A549 (cell line): Measurements from ENCODE around the gene CD7. TPM values are rescaled to one million over a fixed set of nuclear protein-coding genes. Genes with fewer than 3 reads are reported as not detected.
A peak's percentile ranks its signal among the peaks of the same experiment; 100 is the strongest.

ENCODE experiments used
- ATAC-seq, 2 experiments: fragments of 200-7000 bp in 1 of 2; fragments of >200 bp in 1 of 2; cut with Nextera tagmentation in 1 of 2; cut with Tn5 transposase in 1 of 2; 3 replicates each; pipeline versions ENCODE4 v1.8.0 to v1.9.1; 2018 to 2020; ENCODE audit warnings: mild to moderate bottlenecking in 1 of 2, moderate library complexity in 1 of 2
- CTCF ChIA-PET: fragments of 300-600 bp; sonication (Branson Sonifier 250); formaldehyde crosslinking; extraction: SDS; loops from one replicate; lab custom pipeline; 2021; ENCODE audit warnings: antibody characterized with exemption, inconsistent platforms; lab: Yijun Ruan, JAX
- POLR2A ChIA-PET: fragments of 350-600 bp; formaldehyde crosslinking; extraction: SDS; loops from one replicate; lab custom pipeline; 2021; ENCODE audit warnings: antibody characterized with exemption, inconsistent platforms; lab: Yijun Ruan, JAX
- DNase-seq, 2 experiments: peaks; one replicate each; pipeline versions ENCODE4 v3.0.0 to v3.0.0-alpha.2; 2011 to 2016; ENCODE audit warnings: low read depth in 1 of 2, low spot score in 1 of 2
- FAIRE-seq: peaks from 2 replicates; lab custom pipeline; 2011; peaks lifted over from hg19 to GRCh38; lab: Jason Lieb, UNC
- H3K27ac ChIP-seq, 2 experiments: fragments of >200 bp; sonication (Bioruptor Twin); formaldehyde crosslinking; 3 replicates each; pipeline ENCODE4 v1.5.1; 2016 to 2017
- H3K4me1 ChIP-seq: fragments of >200 bp; sonication (Bioruptor Twin); formaldehyde crosslinking; 3 replicates; pipeline ENCODE4 v1.6.1; 2016
- H3K4me2 ChIP-seq: fragments of >200 bp; sonication (Bioruptor Twin); formaldehyde crosslinking; 3 replicates; pipeline ENCODE4 v1.6.1; 2016
- H3K4me3 ChIP-seq: fragments of >200 bp; sonication (Bioruptor Twin); formaldehyde crosslinking; 3 replicates; pipeline ENCODE4 v1.5.1; 2016
- H3K9me3 ChIP-seq: fragments of >200 bp; sonication (Bioruptor Twin); formaldehyde crosslinking; 3 replicates; pipeline ENCODE4 v1.6.1; 2016
- BHLHE40 ChIP-seq: IDR thresholded peaks from 2 replicates; pipeline ENCODE4 v1.6.1; 2012; ENCODE audit warnings: low read depth, low read length, inconsistent platforms
- CBX2 ChIP-seq: fragments of 200-600 bp; sonication (generic); IDR thresholded peaks from 2 replicates; pipeline ENCODE4 v1.6.1; 2016; ENCODE audit warnings: low read depth, mild to moderate bottlenecking, borderline replicate concordance
- CBX8 ChIP-seq: fragments of 200-600 bp; sonication (generic); IDR thresholded peaks from 2 replicates; pipeline ENCODE4 v1.6.1; 2016
- CHD4 ChIP-seq: fragments of 200-600 bp; sonication (generic); IDR thresholded peaks from 2 replicates; pipeline ENCODE4 v1.6.1; 2016; ENCODE audit warnings: antibody characterized with exemption, mild to moderate bottlenecking, borderline replicate concordance
- FOSB ChIP-seq: fragments of 250-450 bp; sonication (Bioruptor Pico); IDR thresholded peaks from 2 replicates; pipeline ENCODE4 v1.5.0; 2020; ENCODE audit warnings: mild to moderate bottlenecking, moderate library complexity
- FOXS1 ChIP-seq: fragments of 250-450 bp; sonication (Bioruptor Pico); IDR thresholded peaks from 2 replicates; pipeline ENCODE4 v1.5.0; 2020; ENCODE audit warnings: mild to moderate bottlenecking, moderate library complexity
- HDAC2 ChIP-seq: fragments of 200-600 bp; sonication (generic); IDR thresholded peaks from 2 replicates; pipeline ENCODE4 v1.6.1; 2016
- HEYL ChIP-seq: fragments of 250-450 bp; sonication (Bioruptor Pico); IDR thresholded peaks from 2 replicates; pipeline ENCODE4 v1.8.0; 2021; ENCODE audit warnings: mild to moderate bottlenecking, moderate library complexity
- HMGXB4 ChIP-seq: fragments of 250-450 bp; sonication (Bioruptor Pico); IDR thresholded peaks from 2 replicates; pipeline ENCODE4 v1.5.0; 2021; ENCODE audit warnings: mild to moderate bottlenecking, moderate library complexity, borderline replicate concordance
- HOXB13 ChIP-seq: fragments of 250-450 bp; sonication (Bioruptor Pico); IDR thresholded peaks from 2 replicates; pipeline ENCODE4 v1.5.0; 2020; ENCODE audit warnings: low read depth, mild to moderate bottlenecking, moderate library complexity
- JUN ChIP-seq, 2 experiments: fragments of >200 bp; sonication (Bioruptor Twin); formaldehyde crosslinking; IDR thresholded peaks; 2 replicates in 1 of 2; 3 replicates in 1 of 2; pipeline ENCODE4 v1.6.1; 2016 to 2017
- KDM5A ChIP-seq: fragments of 200-600 bp; sonication (generic); IDR thresholded peaks from 2 replicates; pipeline ENCODE4 v1.6.1; 2016; ENCODE audit warnings: antibody characterized with exemption, mild to moderate bottlenecking
- MAFK ChIP-seq: fragments of 450-650 bp; IDR thresholded peaks from 2 replicates; pipeline ENCODE4 v1.6.1; 2014; ENCODE audit not compliant: partially characterized antibody
- MAZ ChIP-seq: fragments of 150-350 bp; IDR thresholded peaks from 2 replicates; pipeline ENCODE4 v1.6.1; 2014; ENCODE audit warnings: antibody characterized with exemption, low read depth, low read length, borderline replicate concordance
- MYC ChIP-seq: IDR thresholded peaks from 2 replicates; pipeline ENCODE4 v1.6.1; 2012; ENCODE audit warnings: mild to moderate bottlenecking, inconsistent platforms, low read length, improper control_type of control experiment, borderline replicate concordance
- NFE2L2 ChIP-seq: fragments of 150-350 bp; conservative IDR thresholded peaks from 2 replicates; pipeline ENCODE4 v1.6.1; 2014; ENCODE audit warnings: low read length
- NPAS2 ChIP-seq: fragments of 250-450 bp; sonication (Bioruptor Pico); IDR thresholded peaks from 2 replicates; pipeline ENCODE4 v1.8.0; 2022; ENCODE audit warnings: mild to moderate bottlenecking, moderate library complexity, borderline replicate concordance
- PHF8 ChIP-seq: fragments of 200-600 bp; sonication (generic); IDR thresholded peaks from 2 replicates; pipeline ENCODE4 v1.6.1; 2016; ENCODE audit warnings: low read depth, mild to moderate bottlenecking, antibody characterized with exemption, moderate library complexity, borderline replicate concordance
- RAD21 ChIP-seq, 2 experiments: fragments of >200 bp in 1 of 2; sonication (Bioruptor Twin) in 1 of 2; formaldehyde crosslinking in 1 of 2; IDR thresholded peaks in 1 of 2; conservative IDR thresholded peaks in 1 of 2; 2 replicates in 1 of 2; 3 replicates in 1 of 2; pipeline ENCODE4 v1.6.1; 2012 to 2018; ENCODE audit warnings: inconsistent platforms in 1 of 2
- RNF2 ChIP-seq: fragments of 200-600 bp; sonication (generic); IDR thresholded peaks from 2 replicates; pipeline ENCODE4 v1.6.1; 2016; ENCODE audit warnings: low read depth, mild to moderate bottlenecking, antibody characterized with exemption, moderate library complexity, borderline replicate concordance
- SMC3 ChIP-seq: fragments of >200 bp; sonication (Bioruptor Twin); formaldehyde crosslinking; IDR thresholded peaks from 3 replicates; pipeline ENCODE4 v1.6.1; 2018; ENCODE audit warnings: inconsistent platforms
- TFCP2L1 ChIP-seq: fragments of 250-450 bp; sonication (Bioruptor Pico); IDR thresholded peaks from 2 replicates; pipeline ENCODE4 v1.5.0; 2021; ENCODE audit warnings: mild to moderate bottlenecking
- ZNF302 ChIP-seq: fragments of 250-450 bp; sonication (Bioruptor Pico); IDR thresholded peaks from 2 replicates; pipeline ENCODE4 v1.9.0; 2021; ENCODE audit warnings: inconsistent platforms, mild to moderate bottlenecking, moderate library complexity
- WGBS: methylation state at CpG from one replicate; pipeline ENCODE4 v1.1.6; 2017; ENCODE audit errors: missing lambda C conversion rate; 5-methylcytosine and 5-hydroxymethylcytosine counted together
- polyA plus RNA-seq, 4 experiments: library from polyadenylated mRNA; depleted of rRNA in 3 of 4; stranded (reverse); fragments of >200 nt; fragmentation: RNase III in 1 of 4; extraction: RNeasy Plus Mini Kit Qiagen cat#74134 plus additional on column Dnase treatment in 1 of 4; gene quantifications; 2 replicates in 3 of 4; 3 replicates in 1 of 4; pipeline ENCODE4 v1.2.3, GENCODE V29; 2011 to 2017
- TF ChIP-seq, protein P1 (sequence below): fragments of >200 bp; sonication (Bioruptor Twin); formaldehyde crosslinking; IDR thresholded peaks from 3 replicates; pipeline ENCODE4 v1.5.1; 2016
- TF ChIP-seq, protein P2 (sequence below): fragments of 250-450 bp; sonication (Bioruptor Pico); IDR thresholded peaks from 2 replicates; pipeline ENCODE4 v1.5.0; 2020; ENCODE audit warnings: low read depth, mild to moderate bottlenecking, moderate library complexity

CD7 gene
- polyA plus RNA-seq, 2 of the 4 experiments (the other 2 are of a cell fraction), result not detected

DNA sequence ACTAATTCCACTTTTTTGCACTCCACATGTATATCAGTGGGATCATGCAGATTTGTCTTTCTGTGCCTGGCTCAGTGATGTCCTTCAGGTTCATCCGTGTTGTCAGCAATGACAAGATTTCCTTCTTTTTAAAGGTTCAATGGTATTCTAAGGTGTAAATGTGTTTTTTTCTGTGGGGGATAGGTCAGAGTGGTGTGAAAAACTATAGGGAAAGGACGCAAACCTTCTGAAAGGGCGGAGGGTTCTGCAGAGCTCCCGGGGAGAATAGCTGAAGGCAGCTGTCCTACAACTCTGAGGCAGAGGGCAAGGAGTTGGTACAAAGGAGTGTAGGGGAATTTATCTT, 22.0 kb downstream of the CD7 start:
- ATAC-seq, result no peak
- Histone ChIP-seq H3K4me2 (peak overlapping the region; percentile 91), H3K4me3 (no peak overlapping the region), H3K9me3 (no peaks in the 10 kb centered on the region), H3K27ac (peak overlapping the region; percentile 96 to 98), H3K4me1 (peaks cover 59% of the 10 kb centered on the region)
- TF ChIP-seq SMC3 (no peak), MYC (no peak), NPAS2 (no peak), RNF2 (no peak), PHF8 (no peak), HOXB13 (CRISPR knock-in tag) (no peak), NFE2L2 (no peak), KDM5A (no peak)
- 62% methylated on average over 4 of the region's 4 CpGs for whole genome bisulfite sequencing
- ChIA-PET POLR2A (no interaction called here), CTCF (interaction anchor here (8.3 to 21.2 kb wide), 3 partner anchors 17 to 56 kb away, joined by 88 to 343 read pairs (median 227); partner anchors contain the start of gene SECTM1)
- no peak for DNase-seq
- FAIRE-seq, result no peak

- WGBS, result 73% methylated on average over 15 of the region's 15 CpGs
- ChIA-PET POLR2A (interaction anchor here (0.8 to 3.2 kb wide), 5 partner anchors 12 to 58 kb away, joined by 4 to 39 read pairs (median 24); no protein-coding TSS in a partner anchor), CTCF (interaction anchor here (3.2 to 21.2 kb wide), 3 partner anchors 33 to 55 kb away, joined by 12 to 343 read pairs (median 227); partner anchors contain the start of gene SECTM1)
- peak overlapping the region; percentile 91 for H3K4me2 ChIP-seq
- H3K27ac ChIP-seq, result peak overlapping the region; percentile 96 to 98
- H3K9me3 ChIP-seq, result no peaks in the 10 kb centered on the region
- FAIRE-seq (no peak), DNase-seq (no peak), ATAC-seq (no peak)
- H3K4me1 ChIP-seq, result peaks cover 58% of the 10 kb centered on the region
- peak in 1 of 2 experiments; percentile 9; a peak in 1 of 5 replicates for TF ChIP-seq JUN (IDR thresholded peaks at IDR 0.05)
- TF ChIP-seq HMGXB4 (CRISPR knock-in tag), result 0 out of 2 replicates have a peak, but pooled peaks have one; percentile 27
- TF ChIP-seq FOSB (CRISPR knock-in tag), result no peak
- H3K4me3 ChIP-seq, result peak overlapping the region; percentile 44
These were observed 23.2 kb downstream of the CD7 start for GRCh38 chr17:82294064-82294773.

GRCh38 chr17:82292251-82293154, 24.9 kb downstream of the CD7 start:
- ATAC-seq, result peak; percentile 75 to 91
- Histone ChIP-seq H3K9me3 (peaks cover 2% of the 10 kb centered on the region), H3K27ac (peak overlapping the region; percentile 96 to 98), H3K4me3 (peak overlapping the region; percentile 93), H3K4me1 (peaks cover 64% of the 10 kb centered on the region), H3K4me2 (peak overlapping the region; percentile 76)
- FAIRE-seq, result peak; percentile 84
- peak; percentile 99 to 100 for DNase-seq
- ChIA-PET POLR2A (interaction anchor here (0.6 to 3.2 kb wide), 19 partner anchors 9 to 698 kb away, joined by 3 to 39 read pairs (median 4); partner anchors contain the start of genes CD7 and CSNK1D), CTCF (interaction anchor here (0.8 to 3.2 kb wide), 10 partner anchors 9 to 86 kb away, joined by 3 to 20 read pairs (median 4); no protein-coding TSS in a partner anchor)
- WGBS, result 9% methylated on average over 20 of the region's 86 CpGs
- no peak for TF ChIP-seq TFCP2L1 (CRISPR knock-in tag)
- TF ChIP-seq FOXS1 (CRISPR knock-in tag), result no peak
- no peak for TF ChIP-seq RNF2
- TF ChIP-seq ZNF302 (CRISPR knock-in tag), result no peak
- peak in 1 of 2 experiments; percentile 13; a peak in 3 of 5 replicates for TF ChIP-seq RAD21 (conservative IDR thresholded peaks at IDR 0.05 in 1 of 2, IDR thresholded peaks at IDR 0.05 in 1 of 2)
- TF ChIP-seq HEYL (CRISPR knock-in tag), result no peak
- TF ChIP-seq CHD4, result no peak
- TF ChIP-seq, protein P1, sequence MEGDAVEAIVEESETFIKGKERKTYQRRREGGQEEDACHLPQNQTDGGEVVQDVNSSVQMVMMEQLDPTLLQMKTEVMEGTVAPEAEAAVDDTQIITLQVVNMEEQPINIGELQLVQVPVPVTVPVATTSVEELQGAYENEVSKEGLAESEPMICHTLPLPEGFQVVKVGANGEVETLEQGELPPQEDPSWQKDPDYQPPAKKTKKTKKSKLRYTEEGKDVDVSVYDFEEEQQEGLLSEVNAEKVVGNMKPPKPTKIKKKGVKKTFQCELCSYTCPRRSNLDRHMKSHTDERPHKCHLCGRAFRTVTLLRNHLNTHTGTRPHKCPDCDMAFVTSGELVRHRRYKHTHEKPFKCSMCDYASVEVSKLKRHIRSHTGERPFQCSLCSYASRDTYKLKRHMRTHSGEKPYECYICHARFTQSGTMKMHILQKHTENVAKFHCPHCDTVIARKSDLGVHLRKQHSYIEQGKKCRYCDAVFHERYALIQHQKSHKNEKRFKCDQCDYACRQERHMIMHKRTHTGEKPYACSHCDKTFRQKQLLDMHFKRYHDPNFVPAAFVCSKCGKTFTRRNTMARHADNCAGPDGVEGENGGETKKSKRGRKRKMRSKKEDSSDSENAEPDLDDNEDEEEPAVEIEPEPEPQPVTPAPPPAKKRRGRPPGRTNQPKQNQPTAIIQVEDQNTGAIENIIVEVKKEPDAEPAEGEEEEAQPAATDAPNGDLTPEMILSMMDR, result no peak
- TF ChIP-seq, protein P2, sequence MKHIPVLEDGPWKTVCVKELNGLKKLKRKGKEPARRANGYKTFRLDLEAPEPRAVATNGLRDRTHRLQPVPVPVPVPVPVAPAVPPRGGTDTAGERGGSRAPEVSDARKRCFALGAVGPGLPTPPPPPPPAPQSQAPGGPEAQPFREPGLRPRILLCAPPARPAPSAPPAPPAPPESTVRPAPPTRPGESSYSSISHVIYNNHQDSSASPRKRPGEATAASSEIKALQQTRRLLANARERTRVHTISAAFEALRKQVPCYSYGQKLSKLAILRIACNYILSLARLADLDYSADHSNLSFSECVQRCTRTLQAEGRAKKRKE (CRISPR knock-in tag), result peak; percentile 17
- no peak for TF ChIP-seq MAFK
- peak; percentile 60 for TF ChIP-seq KDM5A
- no peak for TF ChIP-seq CBX8
- TF ChIP-seq CBX2, result no peak
- TF ChIP-seq BHLHE40, result peak; percentile 32; the same call in 1 of the 2 replicates
- no peak for TF ChIP-seq SMC3
- no peak for TF ChIP-seq NPAS2
- TF ChIP-seq MAZ, result 0 out of 2 replicates have a peak, but pooled peaks have one; percentile 28
- peak; percentile 60; the same call in 1 of the 2 replicates for TF ChIP-seq HDAC2
- TF ChIP-seq MYC, result no peak; the same call in 1 of the 2 replicates
